Naive thymus-derived CD8-positive, alpha-beta T cell (primary cell): ENCODE measurements around the gene GLRX5. TPM values are rescaled to one million over a fixed set of nuclear protein-coding genes. Genes with fewer than 3 reads are reported as not detected.

Experiments used
- ATAC-seq, 2 donors: fragments of 150-1000 bp; cut with Tn5 transposase in 1 of 2; sonication (Bioruptor Pico), chemical (Tn5 transposase) in 1 of 2; 1 replicate in 1 of 2; 2 replicates in 1 of 2; pipeline ENCODE4 v1.10.0; 2021; ENCODE audit warnings: mild to moderate bottlenecking in 2 of 2, moderate library complexity in 2 of 2
- POLR2A ChIA-PET: fragments of 350-600 bp; sonication (Branson Sonifier 250); formaldehyde crosslinking; loops from one replicate; lab custom pipeline; 2021; ENCODE audit warnings: antibody characterized with exemption; lab: Charles Lee
- DNase-seq, 10 donors: peaks; one replicate each; pipeline versions ENCODE4 v3.0.0 to v3.0.0-alpha.2; 2020 to 2022
- H3K27ac Mint-ChIP-seq, 10 donors: one replicate each; pipeline ENCODE4 v1.8.0; 2020 to 2022; ENCODE audit warnings: mild to moderate bottlenecking in 10 of 10, mixed read lengths in 10 of 10, moderate library complexity in 4 of 10, inconsistent platforms in 1 of 10
- H3K27me3 Mint-ChIP-seq, 5 donors: one replicate each; pipeline ENCODE4 v1.8.0; 2021 to 2022; ENCODE audit warnings: mixed read lengths in 5 of 5
- H3K36me3 Mint-ChIP-seq, 3 donors: one replicate each; pipeline ENCODE4 v1.8.0; 2020 to 2022; ENCODE audit warnings: mixed read lengths in 3 of 3, mild to moderate bottlenecking in 2 of 3, inconsistent platforms in 1 of 3
- H3K4me1 Mint-ChIP-seq, 4 donors: one replicate each; pipeline ENCODE4 v1.8.0; 2021 to 2022; ENCODE audit warnings: mixed read lengths in 4 of 4
- H3K4me3 Mint-ChIP-seq, 10 donors: one replicate each; pipeline ENCODE4 v1.8.0; 2020 to 2022; ENCODE audit warnings: mild to moderate bottlenecking in 10 of 10, mixed read lengths in 10 of 10, moderate library complexity in 6 of 10, inconsistent platforms in 1 of 10
- H3K9me3 Mint-ChIP-seq, 9 donors: one replicate each; pipeline ENCODE4 v1.8.0; 2020 to 2022; ENCODE audit warnings: mixed read lengths in 9 of 9, mild to moderate bottlenecking in 3 of 9, inconsistent platforms in 1 of 9, moderate library complexity in 1 of 9
- polyA plus RNA-seq, 3 donors: library from polyadenylated mRNA; unstranded; fragments of 300-500 nt; fragmentation: Illumina TruSeq; gene quantifications; one replicate each; pipeline ENCODE4 v1.2.3, GENCODE V29; 2021
- total RNA-seq, 8 experiments: library from RNA in 2 of 8; stranded (reverse) in 2 of 8; gene quantifications; one replicate each; pipeline ENCODE4 v1.2.3 and lab custom pipeline; 2021 to 2026

GLRX5 gene
- total and polyA plus RNA-seq, 5 experiments from 2014 or later, result 17.9 to 87.6 (median 61.6) TPM

- ATAC-seq, result no peak
- no peak for DNase-seq
- Mint-ChIP-seq H3K27me3 (no peaks in the 10 kb centered on the region), H3K4me1 (peaks cover 24 to 51% (median 42%) of the 10 kb centered on the region in 4 donors), H3K4me3 (no peak overlapping the region), H3K27ac (peak overlapping the region in 1 of 10 donors; percentile 41), H3K36me3 (peaks cover 0 to 20% (median 5%) of the 10 kb centered on the region in 3 donors), H3K9me3 (no peaks in the 10 kb centered on the region)
- POLR2A ChIA-PET, result no interaction called here
Observed at GRCh38 chr14:95540236-95540855, 5.5 kb downstream of the GLRX5 start.

- no peaks in the 10 kb centered on the region for H3K27me3 Mint-ChIP-seq
- peaks cover 14 to 41% (median 33%) of the 10 kb centered on the region in 4 donors for H3K4me1 Mint-ChIP-seq
- no peak overlapping the region for H3K27ac Mint-ChIP-seq
- H3K4me3 Mint-ChIP-seq, result no peak overlapping the region
- POLR2A ChIA-PET, result no interaction called here
- DNase-seq (no peak), ATAC-seq (no peak)
- no peaks in the 10 kb centered on the region for H3K9me3 Mint-ChIP-seq
- peaks cover 0 to 26% (median 5%) of the 10 kb centered on the region in 3 donors for H3K36me3 Mint-ChIP-seq
Observed at GRCh38 chr14:95541346-95541745, 6.5 kb downstream of the GLRX5 start.

GRCh38 chr14:95541932-95542930 is 7.4 kb downstream of the GLRX5 start:
- ATAC-seq, result no peak
- H3K27me3 Mint-ChIP-seq, result no peaks in the 10 kb centered on the region
- H3K4me1 Mint-ChIP-seq, result peaks cover 12 to 32% (median 25%) of the 10 kb centered on the region in 4 donors
- H3K36me3 Mint-ChIP-seq, result peaks cover 0 to 29% (median 7%) of the 10 kb centered on the region in 3 donors
- no peaks in the 10 kb centered on the region for H3K9me3 Mint-ChIP-seq
- POLR2A ChIA-PET, result no interaction called here
- no peak for DNase-seq
- no peak overlapping the region for H3K27ac Mint-ChIP-seq
- H3K4me3 Mint-ChIP-seq, result no peak overlapping the region

- Mint-ChIP-seq H3K4me1 (peaks cover 7 to 27% (median 19%) of the 10 kb centered on the region in 4 donors), H3K27ac (no peak overlapping the region), H3K36me3 (peaks cover 0 to 29% (median 7%) of the 10 kb centered on the region in 3 donors), H3K9me3 (no peaks in the 10 kb centered on the region), H3K4me3 (no peak overlapping the region), H3K27me3 (no peaks in the 10 kb centered on the region)
- POLR2A ChIA-PET, result no interaction called here
- ATAC-seq (no peak), DNase-seq (no peak)
Observed at GRCh38 chr14:95543021-95543420, 8.2 kb downstream of the GLRX5 start.

- Mint-ChIP-seq H3K27me3 (no peaks in the 10 kb centered on the region), H3K4me1 (peaks cover 0 to 13% (median 7%) of the 10 kb centered on the region in 4 donors), H3K36me3 (peaks cover 0 to 33% (median 9%) of the 10 kb centered on the region in 3 donors), H3K4me3 (no peak overlapping the region), H3K27ac (no peak overlapping the region), H3K9me3 (no peaks in the 10 kb centered on the region)
- no peak for ATAC-seq
- POLR2A ChIA-PET, result no interaction called here
- no peak for DNase-seq
Observed at GRCh38 chr14:95544588-95544987, 9.7 kb downstream of the GLRX5 start.

- Mint-ChIP-seq H3K27ac (no peak overlapping the region), H3K27me3 (no peaks in the 10 kb centered on the region), H3K4me3 (no peak overlapping the region), H3K9me3 (no peaks in the 10 kb centered on the region), H3K36me3 (peaks cover 0 to 37% (median 13%) of the 10 kb centered on the region in 3 donors), H3K4me1 (peaks cover 0 to 10% (median 6%) of the 10 kb centered on the region in 4 donors)
- no peak for DNase-seq
- ATAC-seq, result no peak
- POLR2A ChIA-PET, result no interaction called here
Observed at GRCh38 chr14:95545515-95546168, 10.8 kb downstream of the GLRX5 start.

GRCh38 chr14:95547272-95547625 is 12.4 kb downstream of the GLRX5 start:
- H3K27me3 Mint-ChIP-seq, result no peaks in the 10 kb centered on the region
- peaks cover 0 to 4% (median 2%) of the 10 kb centered on the region in 4 donors for H3K4me1 Mint-ChIP-seq
- H3K36me3 Mint-ChIP-seq, result peaks cover 0 to 37% (median 17%) of the 10 kb centered on the region in 3 donors
- POLR2A ChIA-PET, result no interaction called here
- peak overlapping the region in 3 of 10 donors; percentile 19 to 56 (median 53) for H3K27ac Mint-ChIP-seq
- H3K4me3 Mint-ChIP-seq, result no peak overlapping the region
- no peak for ATAC-seq
- H3K9me3 Mint-ChIP-seq, result peaks cover 0 to 2% (median 0%) of the 10 kb centered on the region in 9 donors
- no peak for DNase-seq

GRCh38 chr14:95547626-95548327 is 12.9 kb downstream of the GLRX5 start:
- H3K36me3 Mint-ChIP-seq, result peaks cover 0 to 37% (median 17%) of the 10 kb centered on the region in 3 donors
- POLR2A ChIA-PET, result no interaction called here
- H3K4me1 Mint-ChIP-seq, result peaks cover 0 to 4% (median 2%) of the 10 kb centered on the region in 4 donors
- ATAC-seq (no peak), DNase-seq (no peak)
- H3K27me3 Mint-ChIP-seq, result no peaks in the 10 kb centered on the region
- H3K27ac Mint-ChIP-seq, result peak overlapping the region in 2 of 10 donors; percentile 53 to 56
- H3K4me3 Mint-ChIP-seq, result no peak overlapping the region
- peaks cover 0 to 2% (median 0%) of the 10 kb centered on the region in 9 donors for H3K9me3 Mint-ChIP-seq

GRCh38 chr14:95548328-95548929 is 13.6 kb downstream of the GLRX5 start:
- H3K36me3 Mint-ChIP-seq, result peaks cover 0 to 35% (median 17%) of the 10 kb centered on the region in 3 donors
- H3K4me1 Mint-ChIP-seq, result peaks cover 0 to 3% (median 1%) of the 10 kb centered on the region in 4 donors
- no peak overlapping the region for H3K27ac Mint-ChIP-seq
- no peaks in the 10 kb centered on the region for H3K27me3 Mint-ChIP-seq
- POLR2A ChIA-PET, result no interaction called here
- peaks cover 0 to 2% (median 0%) of the 10 kb centered on the region in 9 donors for H3K9me3 Mint-ChIP-seq
- no peak overlapping the region for H3K4me3 Mint-ChIP-seq
- DNase-seq (no peak), ATAC-seq (no peak)

GRCh38 chr14:95549656-95550585 is 15.1 kb downstream of the GLRX5 start:
- Mint-ChIP-seq H3K9me3 (peaks cover 0 to 2% (median 0%) of the 10 kb centered on the region in 9 donors), H3K4me1 (peaks cover 0 to 3% (median 0%) of the 10 kb centered on the region in 4 donors), H3K36me3 (peaks cover 0 to 21% (median 12%) of the 10 kb centered on the region in 3 donors), H3K4me3 (no peak overlapping the region), H3K27ac (no peak overlapping the region), H3K27me3 (no peaks in the 10 kb centered on the region)
- ATAC-seq (no peak), DNase-seq (no peak)
- POLR2A ChIA-PET, result no interaction called here

- DNase-seq, result no peak
- Mint-ChIP-seq H3K4me1 (peaks cover 0 to under 1% (median 0%) of the 10 kb centered on the region in 4 donors), H3K4me3 (no peak overlapping the region)
Observed at GRCh38 chr14:95551435-95551834, 16.6 kb downstream of the GLRX5 start.

More at GRCh38 chr14:95551435-95551834, 16.6 kb downstream of the GLRX5 start:
- Mint-ChIP-seq H3K9me3 (peaks cover 0 to 2% (median 0%) of the 10 kb centered on the region in 9 donors), H3K27me3 (no peaks in the 10 kb centered on the region), H3K27ac (no peak overlapping the region), H3K36me3 (peaks cover 0 to 12% (median 11%) of the 10 kb centered on the region in 3 donors)
- ATAC-seq, result no peak
- POLR2A ChIA-PET, result no interaction called here
